ENCODE data around the gene BARX2. TPM values are rescaled to one million over a fixed set of nuclear protein-coding genes. Genes with fewer than 3 reads are reported as not detected.

BARX2 gene
- total RNA-seq, 1 donor from 2014 or later: 14.3 TPM

DNA sequence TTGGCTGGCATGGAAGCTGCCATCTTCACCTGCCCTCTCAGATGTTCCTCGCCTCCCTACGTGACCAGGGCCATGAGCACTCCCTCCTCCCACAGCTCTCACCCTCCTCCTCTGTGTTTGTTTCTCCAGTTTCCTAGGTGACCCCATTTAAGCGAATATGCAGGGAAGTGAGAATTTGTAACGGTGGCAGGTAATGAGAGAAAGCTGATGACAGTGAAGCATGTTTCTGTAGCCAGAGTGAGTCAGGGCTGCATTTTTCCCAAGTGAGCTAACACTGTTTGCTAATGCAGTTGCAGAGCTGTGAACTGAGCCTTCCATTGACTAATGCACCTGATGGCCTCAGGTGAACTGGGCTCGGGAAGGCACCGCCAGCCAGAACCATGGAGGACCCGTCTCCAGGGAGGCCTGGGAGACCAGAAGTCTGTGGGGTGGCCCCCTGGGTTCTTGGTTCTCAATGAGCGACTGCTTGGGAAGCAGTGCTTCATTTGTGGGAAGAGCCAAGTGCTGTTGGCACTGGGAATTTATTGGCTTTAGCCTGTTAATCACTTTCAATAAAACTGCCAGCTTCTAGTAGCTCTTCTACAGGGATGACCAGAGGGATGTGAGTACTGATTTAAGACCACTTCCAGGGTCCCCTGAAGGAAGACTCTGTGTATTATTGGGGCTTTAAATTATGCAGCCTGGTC is 64.5 kb downstream of the BARX2 start:
- DNase-seq: peak; percentile 51

DNA sequence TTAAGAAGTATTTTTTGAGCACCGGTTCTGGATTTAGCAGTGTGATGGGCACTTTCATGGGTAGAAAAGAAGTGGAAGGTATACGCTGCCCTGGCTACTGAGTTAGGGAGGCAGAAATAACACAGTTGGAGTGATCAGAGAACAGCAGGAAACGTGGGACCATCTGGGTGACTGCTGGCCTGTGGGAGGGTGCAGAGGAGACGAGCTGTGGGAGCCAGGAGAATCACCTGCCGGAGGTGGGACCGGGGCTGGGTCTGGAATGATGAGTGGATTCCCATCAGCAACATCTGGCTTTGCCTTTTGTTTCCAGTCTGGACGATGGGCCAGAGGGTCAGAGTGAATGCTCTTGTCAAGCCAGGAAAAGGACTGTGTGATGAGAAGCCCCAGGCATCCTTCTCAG is 66.5 kb downstream of the BARX2 start:
- no peak for DNase-seq

DNA sequence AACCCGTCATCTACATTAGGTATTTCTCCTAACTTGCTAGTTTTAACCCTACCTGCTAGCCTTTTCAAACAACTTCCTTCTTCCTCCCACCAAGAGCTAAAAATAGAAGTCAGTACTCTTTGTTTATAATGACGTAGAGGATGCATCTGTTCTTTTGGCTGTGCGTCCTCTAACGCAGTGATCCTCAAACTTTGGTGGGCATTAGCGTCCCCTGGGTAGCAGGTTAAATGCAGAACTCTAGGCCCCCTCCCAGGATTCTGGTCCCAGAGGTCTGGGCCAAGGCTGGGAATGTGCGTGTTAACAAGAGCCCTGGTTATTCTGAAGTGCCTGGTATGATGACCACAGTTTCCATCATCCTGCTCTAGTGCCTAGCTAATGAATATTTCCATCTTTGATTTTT is 67.6 kb downstream of the BARX2 start:
- DNase-seq: no peak

DNA sequence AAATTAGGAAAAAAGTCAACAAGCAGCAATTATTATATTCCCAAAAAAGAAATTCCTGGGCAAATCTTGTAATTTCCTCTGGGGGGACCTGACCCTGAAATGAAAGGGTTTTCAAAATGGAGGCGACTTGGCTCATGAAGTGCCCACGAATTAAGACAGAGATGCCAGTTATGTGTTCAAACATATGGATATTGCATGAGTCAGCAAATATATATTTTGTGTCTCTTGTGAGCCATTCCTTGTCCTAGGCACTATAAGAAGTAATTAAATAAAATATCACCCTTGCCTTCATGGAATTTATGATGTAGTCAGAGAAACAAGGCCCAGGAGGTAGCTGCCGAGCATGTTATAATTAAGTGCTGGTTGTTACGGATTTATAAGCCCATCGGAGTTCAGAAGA is 68.6 kb downstream of the BARX2 start:
- DNase-seq: no peak

DNA sequence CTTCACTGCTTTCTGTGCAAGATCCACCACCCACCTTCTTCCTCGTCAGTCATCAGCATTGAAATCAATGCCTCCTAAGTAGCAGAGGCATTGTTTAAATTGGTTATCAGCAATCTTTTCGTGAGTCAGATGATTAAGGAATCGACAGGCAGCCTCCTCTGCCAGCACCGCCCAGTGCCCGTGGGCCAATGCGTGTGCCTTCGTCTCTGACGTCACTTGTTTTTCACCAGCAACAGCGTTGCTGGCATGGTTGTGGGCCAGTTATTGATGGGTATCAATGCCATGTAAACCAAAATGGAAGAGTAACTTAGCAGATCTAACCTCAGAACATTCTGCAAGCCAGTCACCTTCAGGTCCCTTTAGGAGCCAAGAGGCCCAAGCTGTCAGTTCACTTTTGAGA is 69.6 kb downstream of the BARX2 start:
- no peak for DNase-seq

DNA sequence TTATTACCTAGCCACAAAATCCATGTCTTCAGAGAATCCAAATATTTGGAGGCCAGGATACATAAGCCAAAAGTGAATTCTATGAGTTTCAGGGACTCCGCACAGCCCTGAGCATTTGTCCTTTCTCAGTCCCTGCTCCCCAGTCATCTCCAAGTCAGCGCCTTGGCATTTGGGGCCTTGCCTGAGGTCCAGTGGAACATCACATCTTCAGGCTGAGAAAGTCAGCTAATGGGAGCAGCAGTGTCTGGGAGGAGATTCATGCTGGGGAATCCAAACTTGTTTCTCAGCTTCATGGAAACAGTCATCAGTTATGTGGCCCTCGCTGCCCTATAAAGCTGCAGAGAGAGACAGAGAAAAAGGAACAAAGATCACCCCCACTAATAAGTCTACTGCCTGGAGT is 70.9 kb downstream of the BARX2 start:
- no peak for DNase-seq

DNA sequence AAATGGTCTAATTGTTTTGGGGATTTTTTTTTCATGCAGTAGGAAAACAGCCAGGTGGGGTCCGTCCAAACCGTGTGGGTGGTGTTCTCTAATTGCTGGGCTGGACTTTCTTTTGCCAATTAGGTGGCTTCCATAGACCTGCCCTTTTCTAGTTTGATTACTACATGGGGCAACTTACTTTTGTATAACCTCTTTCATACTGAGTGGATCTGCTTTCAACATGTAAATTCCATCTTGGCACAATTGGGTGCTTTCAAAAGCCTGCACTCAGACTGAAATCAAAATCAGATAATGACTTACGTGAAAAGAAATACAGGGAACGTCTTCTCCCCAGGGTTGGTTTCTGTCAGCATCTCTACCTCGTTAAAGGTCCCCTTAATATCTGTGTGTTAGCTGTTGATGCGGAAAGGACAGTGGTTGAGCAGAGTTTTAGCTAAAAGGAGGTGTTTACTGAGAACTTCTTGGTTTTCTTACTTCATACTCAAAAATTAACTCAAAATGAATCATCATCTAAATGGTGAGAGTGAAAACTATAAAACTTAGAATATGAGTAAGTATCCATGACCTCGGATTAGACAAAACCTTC is 72.1 kb downstream of the BARX2 start:
- DNase-seq: no peak

DNA sequence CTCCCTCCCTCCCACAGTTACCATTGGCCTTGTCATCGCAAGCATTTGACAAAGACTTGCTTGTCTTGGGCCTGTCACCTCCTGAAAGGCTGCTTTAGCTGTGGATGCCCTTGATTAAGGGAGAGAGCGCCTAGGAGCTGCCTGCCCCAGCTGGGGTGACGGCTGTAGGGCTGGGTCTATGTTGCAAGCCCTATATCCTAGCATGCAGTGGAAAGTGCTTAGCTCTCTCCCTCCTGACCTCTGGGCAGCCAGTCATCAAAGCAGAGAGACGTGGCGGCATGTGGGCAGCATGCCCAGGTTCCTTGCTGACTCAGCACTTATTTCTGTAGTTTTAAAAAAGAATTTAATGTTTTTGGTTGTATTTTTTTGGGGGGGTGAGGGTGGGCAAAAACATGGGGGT is 75.9 kb downstream of the BARX2 start:
- DNase-seq: no peak

DNA sequence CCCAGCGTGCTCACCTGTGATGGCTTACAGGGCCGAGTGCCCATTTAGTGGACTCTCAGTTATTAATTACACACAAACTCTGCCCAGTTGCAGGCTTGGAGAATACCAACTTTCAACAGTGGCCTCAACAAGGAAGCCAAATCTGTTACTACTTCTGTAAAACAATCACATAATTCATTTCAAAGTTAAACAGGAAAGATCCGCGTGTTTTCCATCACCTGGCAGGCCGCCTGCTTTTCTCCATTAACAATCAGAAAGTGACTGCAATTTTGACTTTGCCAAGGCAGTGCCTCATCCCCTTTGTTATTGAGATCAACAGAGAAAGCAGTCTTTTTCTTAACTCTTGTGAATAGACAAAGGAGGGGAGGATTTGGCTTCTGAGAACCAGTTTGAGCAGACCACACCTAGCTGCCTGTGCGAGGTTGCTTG is 77.7 kb downstream of the BARX2 start:
- DNase-seq: peak; percentile 54

DNA sequence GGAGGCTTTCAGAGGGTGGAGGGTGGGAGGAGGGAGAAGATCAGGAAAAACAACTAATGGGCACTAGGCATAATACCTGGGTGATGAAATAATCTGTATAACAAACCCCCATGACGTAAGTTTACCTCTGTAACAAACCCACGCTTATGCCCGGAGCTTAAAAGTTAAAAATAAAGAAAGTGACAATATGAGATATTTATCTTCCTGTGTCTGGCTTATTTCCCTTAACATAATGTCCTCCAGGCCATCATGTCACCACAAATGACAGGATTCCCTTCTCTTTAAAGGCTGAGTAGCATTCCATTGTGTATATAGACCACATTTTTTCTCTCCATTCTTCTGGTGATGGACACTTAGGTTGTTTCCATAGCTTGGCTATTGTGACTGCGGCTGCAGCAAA is 79.5 kb downstream of the BARX2 start:
- DNase-seq: no peak

DNA sequence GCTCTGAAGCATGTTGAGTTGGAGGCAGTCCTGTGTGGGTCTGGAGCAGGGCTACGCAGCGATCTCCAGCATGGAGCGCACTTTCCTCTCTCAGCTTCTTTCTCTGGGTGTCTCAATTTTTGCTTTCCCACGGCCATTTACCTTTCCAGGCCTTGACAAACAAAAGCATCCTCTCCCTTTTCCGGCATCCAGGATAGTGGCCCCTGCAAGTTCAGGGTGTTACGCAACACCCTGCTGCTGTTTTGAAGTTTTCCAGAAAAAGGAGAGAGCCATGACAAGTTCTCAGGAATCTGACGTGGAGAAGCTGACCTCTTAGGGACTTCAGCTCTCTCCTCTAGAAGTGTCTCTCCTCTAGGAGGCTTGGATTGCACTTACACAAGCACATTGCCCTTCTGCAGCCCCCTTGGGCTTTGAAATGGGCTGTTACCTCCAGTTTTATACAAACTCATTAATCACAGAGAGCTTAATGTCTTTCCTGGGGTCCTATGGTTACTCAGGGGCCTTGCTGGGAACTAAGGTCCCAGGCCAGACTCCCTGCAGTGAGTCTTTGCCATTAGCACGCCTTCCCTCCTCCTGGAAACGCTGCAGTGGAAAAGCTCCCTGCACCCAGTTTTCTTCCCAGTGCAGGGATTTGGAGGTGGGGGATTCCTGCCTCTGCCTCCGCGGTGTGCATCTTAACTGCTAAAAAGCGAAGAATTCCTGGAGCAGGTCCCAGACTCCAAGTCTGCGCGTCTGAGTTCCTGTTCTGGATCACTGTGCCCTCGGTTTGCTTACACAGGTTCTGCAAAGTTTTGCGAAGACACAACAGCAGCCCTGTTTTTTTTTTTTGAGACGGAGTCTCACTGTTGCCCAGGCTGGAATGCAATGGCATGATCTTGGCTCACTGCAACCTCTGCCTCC is 80.4 kb downstream of the BARX2 start:
- peak; percentile 39 for DNase-seq

DNA sequence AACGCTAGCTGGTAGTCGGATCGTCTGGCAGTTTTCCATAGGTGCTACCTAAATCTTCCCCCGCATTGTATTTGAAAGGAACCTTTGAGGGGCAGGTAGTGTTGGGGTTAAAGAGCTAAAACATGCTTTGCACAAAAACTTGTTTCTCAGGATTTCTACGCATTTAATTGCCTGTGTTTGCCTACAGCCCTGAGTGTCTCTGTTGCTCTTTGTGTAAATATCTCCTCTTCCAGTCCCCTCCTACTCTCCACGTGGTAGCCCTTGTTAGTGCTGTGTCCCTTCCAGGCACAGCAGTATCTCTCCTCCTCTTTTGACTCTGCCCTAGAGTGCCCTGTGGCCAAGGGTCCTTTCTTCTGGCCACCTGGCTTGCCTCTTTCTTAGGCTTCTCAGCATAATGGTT is 81.7 kb downstream of the BARX2 start:
- DNase-seq: peak; percentile 52

DNA sequence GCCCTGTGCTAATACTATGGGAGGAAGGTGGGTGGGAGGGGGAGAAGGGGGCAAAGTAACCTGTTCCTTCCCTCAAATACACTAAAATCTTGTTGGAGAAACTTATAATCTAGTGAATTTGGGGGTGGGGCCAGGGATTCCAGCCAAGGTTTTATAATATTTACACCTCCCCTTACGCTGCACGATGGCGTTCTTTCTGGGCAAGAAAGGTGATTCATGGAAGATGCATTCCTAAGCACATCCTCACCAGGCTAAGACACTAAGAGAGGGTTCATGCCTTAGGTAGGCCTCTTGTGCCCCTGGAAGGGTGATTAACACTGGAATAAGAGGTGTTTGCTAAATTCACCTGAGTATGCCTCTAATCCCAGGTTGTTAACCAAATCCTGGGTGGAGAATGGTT is 82.6 kb downstream of the BARX2 start:
- DNase-seq: no peak

DNA sequence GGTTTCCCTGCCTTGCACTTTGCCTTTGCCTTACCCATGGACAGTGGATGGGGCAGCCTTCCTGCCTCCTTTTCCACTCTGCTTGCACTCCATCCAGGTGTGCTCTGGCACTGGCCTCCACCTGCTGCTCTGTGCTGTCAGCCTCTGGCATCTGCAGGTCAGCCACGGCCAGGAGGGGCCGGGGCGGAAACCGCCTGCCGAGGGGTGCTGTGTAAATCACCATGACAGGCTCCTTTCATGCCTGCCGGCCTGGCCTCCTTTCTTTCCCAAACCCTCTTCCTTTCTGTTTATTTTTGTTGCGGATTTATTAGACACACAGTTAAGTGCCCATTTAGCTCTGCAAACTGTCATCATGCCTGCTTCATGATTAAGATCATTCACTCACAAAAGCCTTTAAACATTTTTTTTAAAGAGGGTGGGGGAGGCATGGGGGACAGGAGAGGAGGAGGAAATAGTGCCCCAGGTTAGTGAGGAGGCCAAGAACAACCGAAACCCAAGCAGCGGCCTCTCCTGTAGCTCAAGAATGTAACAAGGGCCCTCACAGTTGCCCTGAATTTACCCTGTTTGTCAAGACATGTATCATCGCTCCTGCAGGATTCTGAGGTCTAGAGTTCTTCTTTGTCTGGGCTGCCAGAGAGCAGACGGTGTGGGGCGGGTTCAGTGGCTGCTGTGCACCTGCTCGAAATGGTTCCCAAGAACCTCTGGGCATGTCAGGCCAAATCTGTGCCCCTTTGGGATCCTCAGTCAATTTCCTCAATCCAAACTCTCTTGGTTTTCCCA is 83.3 kb downstream of the BARX2 start:
- peak; percentile 38 for DNase-seq

DNA sequence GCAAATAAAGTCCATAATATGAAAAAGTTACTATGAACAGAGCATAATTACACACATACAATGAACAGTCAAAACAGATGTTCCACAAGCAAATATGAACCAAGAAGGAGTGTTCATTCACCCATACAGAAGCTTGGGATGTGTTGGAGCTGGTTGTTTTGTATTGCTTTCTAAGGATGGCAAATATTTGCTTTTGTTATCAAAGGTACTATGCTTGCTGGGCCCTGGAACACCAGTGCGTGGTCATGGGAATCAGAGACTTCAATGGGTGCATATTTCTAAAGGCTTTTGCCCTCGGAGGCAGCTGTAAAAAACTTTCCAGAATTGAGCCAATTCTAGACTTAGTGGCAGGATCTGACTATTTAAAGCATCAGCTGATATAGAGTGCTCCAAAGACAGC is 85.1 kb downstream of the BARX2 start:
- no peak for DNase-seq

DNA sequence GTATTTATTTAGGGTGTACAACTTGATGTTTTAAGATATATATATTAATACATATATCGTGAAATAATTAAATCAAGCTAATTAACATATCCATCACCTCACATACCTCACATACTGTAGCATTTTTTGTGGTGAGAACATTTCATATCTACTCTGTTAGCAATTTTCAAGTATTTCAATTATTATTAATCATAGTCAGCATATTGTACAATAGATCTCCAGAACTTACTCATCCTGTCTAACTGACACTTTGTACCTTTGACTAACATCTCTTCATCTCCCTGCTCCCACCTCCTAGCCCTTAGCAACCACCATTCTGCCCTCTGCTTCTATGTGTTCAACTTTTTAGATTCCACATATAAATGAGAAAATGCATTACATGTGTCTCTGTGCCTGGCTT is 108.4 kb downstream of the BARX2 start:
- DNase-seq: no peak

DNA sequence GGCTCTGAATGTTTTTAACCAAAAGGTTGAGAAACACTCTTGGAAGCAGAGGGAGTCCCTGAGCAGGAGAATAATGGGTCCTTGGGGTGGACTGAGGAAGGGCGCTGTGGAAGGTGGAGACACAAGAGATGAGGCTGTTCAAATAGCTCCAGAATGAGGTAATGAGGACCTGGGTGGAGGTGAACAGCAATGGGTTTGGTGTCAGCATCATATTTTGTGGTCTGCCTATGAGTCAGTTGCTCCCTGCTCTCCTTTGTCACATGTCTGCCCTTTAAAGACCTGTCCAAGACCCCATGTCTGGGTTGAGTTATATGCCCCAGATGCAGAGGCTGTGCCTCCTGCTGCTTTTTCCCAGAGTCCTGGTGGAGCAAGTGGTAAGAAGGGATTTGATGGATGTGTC is 113.6 kb downstream of the BARX2 start:
- no peak for DNase-seq

DNA sequence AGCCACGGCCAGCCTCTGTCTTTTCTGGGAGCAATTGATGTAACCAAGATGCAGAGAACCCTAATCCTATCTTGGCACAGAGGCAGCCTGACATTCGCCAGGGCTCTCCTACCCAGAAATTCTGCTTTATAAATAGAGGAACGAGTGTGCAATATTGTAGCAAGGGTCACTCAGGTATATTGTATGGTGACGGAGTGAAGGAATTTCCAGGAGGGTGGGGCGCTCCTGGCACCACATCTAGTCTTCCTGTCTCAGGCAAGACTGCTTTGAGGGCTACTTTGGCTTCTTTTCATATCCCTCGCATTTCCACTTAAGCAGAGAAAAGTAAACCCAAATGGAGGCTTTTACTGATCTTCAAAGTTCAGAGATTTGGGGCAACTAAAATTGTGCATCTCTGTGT is 114.4 kb downstream of the BARX2 start:
- no peak for DNase-seq

DNA sequence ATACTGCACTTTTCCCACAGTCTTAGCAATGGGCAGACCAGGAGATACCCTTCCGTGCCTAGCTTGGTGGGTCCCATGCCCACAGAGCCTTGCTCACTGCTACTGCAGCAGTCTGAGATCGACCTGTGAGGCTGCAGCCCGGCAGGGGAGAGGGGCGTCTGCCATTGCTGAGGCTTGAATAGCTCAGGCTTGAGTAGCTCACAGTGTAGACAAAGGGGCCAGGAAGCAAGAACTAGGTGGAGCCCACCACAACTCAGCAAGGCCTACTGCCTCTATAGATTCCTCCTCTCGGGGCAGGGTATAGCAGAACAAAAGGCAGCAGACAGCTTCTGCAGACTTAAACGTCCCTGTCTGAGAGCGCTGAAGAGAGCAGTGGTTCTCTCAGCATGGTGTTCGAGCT is 118.1 kb downstream of the BARX2 start:
- DNase-seq: no peak

Measured in tongue (tissue), 2 donors.